GM19043 (cell line): ENCODE results near the gene ZIC3.
"Not testable (repeated sequence)": the region's sequence is repeated elsewhere in the genome, so short reads cannot be mapped to it uniquely, and the experiment has no call there.

ENCODE experiments used
- ATAC-seq: cut with Tn5 transposase; IDR thresholded peaks from one replicate; pipeline ENCODE4 v1.9.1; 2021; ENCODE audit warnings: low read depth; ENCODE audit not compliant: unreplicated experiment

The ZIC3 gene

GRCh38 chrX:137565921-137566745 is at the start of gene ZIC3:
Gene ZIC3, plus strand, starts transcription at chrX:137566127. Its CDS starts 565 bp downstream, at chrX:137566692.
- no peak for ATAC-seq

- no peak for ATAC-seq
Observed at GRCh38 chrX:137519459-137519858, 46.5 kb upstream of the ZIC3 start.

GRCh38 chrX:137545711-137546651 is 19.9 kb upstream of the ZIC3 start:
- ATAC-seq, result no peak

GRCh38 chrX:137547291-137547690 is 18.6 kb upstream of the ZIC3 start:
- no peak for ATAC-seq

- ATAC-seq, result no peak
Observed at GRCh38 chrX:137548261-137548660, 17.7 kb upstream of the ZIC3 start.

- ATAC-seq, result no peak
Observed at GRCh38 chrX:137549073-137549472, 16.9 kb upstream of the ZIC3 start.

- ATAC-seq, result no peak
Observed at GRCh38 chrX:137549851-137550664, 15.9 kb upstream of the ZIC3 start.

GRCh38 chrX:137550665-137551261 is 15.2 kb upstream of the ZIC3 start:
- ATAC-seq, result no peak

GRCh38 chrX:137552098-137552497 is 13.8 kb upstream of the ZIC3 start:
- ATAC-seq, result not testable (repeated sequence)

GRCh38 chrX:137562096-137562495 is 3.8 kb upstream of the ZIC3 start:
- ATAC-seq, result no peak

GRCh38 chrX:137563681-137564651 is 2.0 kb upstream of the ZIC3 start:
- no peak for ATAC-seq

GRCh38 chrX:137565318-137565904 is 516 bp upstream of the ZIC3 start:
- ATAC-seq, result no peak

GRCh38 chrX:137566746-137567679 is 1.1 kb downstream of the ZIC3 start:
- ATAC-seq, result no peak

GRCh38 chrX:137567682-137568232 is 1.8 kb downstream of the ZIC3 start:
- no peak for ATAC-seq

GRCh38 chrX:137568741-137569469 is 3.0 kb downstream of the ZIC3 start:
- no peak for ATAC-seq

GRCh38 chrX:137569470-137569891 is 3.6 kb downstream of the ZIC3 start:
- ATAC-seq, result no peak
